ENCODE measurements around the gene CD6.

CD6 gene, protein sequence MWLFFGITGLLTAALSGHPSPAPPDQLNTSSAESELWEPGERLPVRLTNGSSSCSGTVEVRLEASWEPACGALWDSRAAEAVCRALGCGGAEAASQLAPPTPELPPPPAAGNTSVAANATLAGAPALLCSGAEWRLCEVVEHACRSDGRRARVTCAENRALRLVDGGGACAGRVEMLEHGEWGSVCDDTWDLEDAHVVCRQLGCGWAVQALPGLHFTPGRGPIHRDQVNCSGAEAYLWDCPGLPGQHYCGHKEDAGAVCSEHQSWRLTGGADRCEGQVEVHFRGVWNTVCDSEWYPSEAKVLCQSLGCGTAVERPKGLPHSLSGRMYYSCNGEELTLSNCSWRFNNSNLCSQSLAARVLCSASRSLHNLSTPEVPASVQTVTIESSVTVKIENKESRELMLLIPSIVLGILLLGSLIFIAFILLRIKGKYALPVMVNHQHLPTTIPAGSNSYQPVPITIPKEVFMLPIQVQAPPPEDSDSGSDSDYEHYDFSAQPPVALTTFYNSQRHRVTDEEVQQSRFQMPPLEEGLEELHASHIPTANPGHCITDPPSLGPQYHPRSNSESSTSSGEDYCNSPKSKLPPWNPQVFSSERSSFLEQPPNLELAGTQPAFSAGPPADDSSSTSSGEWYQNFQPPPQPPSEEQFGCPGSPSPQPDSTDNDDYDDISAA

DNA sequence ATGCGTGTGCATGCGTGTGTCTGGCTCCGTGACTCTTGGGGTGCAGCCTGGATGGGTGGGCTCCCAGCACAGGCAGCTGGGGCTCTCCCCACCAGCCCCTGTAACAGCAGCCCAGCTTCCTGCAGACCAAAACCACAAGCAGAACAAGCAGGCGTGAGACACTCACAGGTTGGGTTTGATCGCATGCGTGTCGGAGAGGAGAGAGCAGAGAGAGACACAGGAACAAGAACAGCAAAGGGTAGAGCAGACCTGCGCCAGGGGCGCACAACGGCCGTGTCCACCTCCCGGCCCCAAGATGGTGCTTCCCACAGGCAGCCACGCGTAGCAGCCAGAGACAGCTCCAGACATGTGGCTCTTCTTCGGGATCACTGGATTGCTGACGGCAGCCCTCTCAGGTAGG, at the start of gene CD6:
Gene CD6 (plus strand): TSS at position 161 of the 400 bp plus-strand sequence. CDS start 186 bp downstream, at position 347.
- peak; percentile 63 for DNase-seq

DNA sequence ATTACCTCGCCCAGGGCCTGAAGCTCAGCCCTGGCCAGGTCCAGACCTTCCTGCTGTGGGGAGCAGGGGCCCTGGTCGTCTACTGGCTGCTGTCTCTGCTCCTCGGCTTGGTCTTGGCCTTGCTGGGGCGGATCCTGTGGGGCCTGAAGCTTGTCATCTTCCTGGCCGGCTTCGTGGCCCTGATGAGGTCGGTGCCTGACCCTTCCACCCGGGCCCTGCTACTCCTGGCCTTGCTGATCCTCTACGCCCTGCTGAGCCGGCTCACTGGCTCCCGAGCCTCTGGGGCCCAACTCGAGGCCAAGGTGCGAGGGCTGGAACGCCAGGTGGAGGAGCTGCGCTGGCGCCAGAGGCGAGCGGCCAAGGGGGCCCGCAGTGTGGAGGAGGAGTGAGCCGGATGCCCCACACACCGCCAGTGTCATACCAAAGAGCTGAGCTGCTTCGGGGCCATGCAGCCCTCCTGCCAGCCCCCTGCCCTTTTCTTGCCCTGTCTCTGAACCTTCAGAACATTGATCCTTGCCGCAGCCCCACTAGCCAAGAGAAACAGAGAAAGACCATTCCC, 49.6 kb upstream of the CD6 start:
- no peak for DNase-seq

DNA sequence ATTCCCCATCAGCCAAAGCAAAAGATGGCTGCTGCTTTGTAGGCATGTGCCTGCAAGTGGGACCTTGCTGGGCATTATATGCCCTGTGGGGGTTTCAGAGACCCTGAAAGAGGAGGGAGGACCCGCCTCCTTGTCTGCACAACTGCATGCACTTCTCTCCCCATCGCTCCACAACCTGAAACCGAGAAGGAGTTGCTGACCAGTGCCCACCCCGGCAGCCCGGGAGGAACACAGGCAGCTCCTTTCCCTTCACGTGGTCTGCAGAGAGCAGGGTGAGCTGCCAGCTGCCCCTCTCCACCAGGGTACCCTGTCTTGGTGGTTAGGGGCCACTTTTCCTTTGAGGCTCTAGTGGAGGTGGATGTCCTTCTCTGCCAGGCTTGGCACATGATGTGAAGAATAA, 48.6 kb upstream of the CD6 start:
- DNase-seq: no peak

DNA sequence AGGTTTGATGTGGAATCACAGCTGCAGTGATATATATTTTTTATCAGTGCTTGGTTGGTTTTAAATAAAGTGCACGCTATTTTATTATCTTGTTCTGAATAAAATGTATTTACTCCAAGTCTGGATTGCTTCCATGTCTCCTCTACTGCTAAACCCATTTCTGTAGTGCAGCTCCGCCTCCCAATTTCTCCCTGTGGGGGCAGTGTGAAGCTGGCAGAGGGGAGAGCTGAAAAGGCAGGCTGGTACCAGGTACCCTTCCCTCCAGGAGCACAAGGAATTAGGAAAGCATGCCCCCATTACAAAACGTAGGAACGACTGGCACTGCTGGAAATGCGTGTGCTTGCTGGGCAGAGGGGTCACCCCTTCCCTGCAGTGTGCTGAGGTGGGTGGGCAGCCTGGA, 48.2 kb upstream of the CD6 start:
- DNase-seq: no peak

DNA sequence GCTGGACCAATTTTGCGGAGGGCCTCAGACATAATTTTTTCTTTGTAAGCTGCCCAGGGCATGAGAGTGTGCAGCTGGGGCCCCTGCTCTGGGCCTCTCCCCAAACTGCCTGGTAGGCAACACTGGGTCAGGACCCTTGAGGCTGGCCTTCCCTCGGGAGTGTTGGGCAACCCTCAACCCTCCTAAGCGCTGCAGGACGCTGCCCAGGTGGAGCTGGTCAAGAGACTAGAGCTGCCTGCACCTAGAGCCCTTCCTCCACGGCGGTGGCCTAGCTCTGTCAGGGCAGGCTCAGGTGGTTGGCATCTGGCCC, 47.7 kb upstream of the CD6 start:
- no peak for DNase-seq

DNA sequence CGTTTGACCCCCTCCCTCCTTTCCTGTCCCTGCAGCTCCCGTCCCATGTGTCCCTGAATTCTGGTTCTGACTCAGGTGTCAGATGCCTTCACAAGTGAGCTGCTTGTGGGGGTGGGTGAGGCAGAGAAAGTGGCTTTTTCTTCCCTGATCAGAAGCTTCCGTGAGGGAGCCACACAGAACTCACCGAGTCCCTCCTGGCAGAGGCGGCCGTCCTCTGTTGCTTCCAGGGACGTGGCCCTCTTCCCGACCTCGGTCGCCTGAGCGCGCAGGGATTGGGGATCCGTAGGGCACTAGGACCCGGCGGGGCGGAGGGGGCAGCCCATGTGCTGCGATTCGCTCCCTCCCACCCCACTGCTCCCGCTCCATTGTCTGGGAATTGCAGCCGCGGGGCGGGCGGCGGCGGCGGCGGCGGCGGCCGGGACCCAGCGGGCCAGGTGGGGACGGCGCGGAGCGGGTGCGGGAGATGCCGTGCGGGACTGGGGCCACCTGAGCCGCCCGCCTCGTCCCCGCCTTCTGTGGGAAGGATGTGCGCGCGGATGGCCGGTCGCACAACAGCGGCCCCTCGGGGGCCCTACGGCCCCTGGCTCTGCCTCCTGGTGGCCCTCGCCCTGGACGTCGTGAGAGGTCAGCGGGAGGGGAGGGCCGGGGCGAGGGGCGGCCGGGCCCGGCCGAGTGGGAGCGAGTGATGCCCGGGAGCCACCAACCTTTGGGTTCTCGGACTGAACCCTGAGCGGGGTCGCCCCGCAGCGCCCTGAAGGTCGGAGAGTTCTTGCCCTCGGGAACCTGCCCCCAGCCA, 47.2 kb upstream of the CD6 start, which contains the start of gene TMEM132A:
Gene TMEM132A (plus strand): TSS at position 351 of the 796 bp plus-strand sequence. CDS start 174 bp downstream, at position 525.
- DNase-seq: no peak

DNA sequence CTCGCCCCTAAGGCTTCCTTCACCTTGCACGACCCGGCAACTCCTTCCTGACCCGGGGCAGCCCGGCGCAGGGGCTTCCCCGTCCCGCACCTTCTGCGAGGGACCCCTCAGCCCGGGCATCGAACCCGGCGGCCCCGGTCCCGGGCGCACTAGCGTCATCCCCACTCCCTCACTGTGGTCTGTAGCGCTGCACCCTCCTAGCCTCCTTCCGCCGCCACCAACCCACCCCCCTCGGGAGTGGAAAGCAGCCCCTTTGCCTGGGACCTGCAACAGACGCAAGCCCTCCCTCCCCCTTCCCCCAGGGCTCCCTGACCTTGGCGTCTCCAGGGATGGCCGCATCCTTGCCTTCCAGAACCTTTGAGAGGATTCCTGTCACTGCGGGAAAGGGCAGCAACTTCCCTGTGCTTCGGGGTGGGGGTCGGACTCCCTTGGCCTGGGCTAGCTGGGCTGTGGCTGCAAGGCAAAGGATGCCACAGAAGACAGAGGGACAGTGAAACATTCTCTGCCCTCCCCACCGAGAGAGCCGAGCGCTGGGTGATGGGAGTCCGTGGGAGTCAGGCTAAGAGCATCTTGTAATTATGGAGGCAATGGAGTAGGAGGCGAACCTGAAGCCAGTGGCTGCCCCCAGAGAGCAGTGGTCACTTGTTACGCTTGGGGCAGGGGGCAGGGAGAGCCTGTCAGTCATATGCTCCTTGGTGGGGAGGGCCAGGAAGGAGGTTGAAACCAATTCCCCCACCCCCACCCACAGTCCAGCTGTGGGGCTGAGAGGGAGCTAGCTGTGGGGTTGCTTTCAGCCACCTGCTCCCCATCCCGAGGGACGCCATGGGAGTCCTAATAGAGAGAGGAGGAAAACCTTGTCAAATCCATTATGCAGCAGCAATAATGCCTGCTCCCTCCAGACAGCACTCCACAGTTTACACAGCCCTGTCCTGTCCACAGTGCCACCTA, 46.3 kb upstream of the CD6 start:
- no peak for DNase-seq

DNA sequence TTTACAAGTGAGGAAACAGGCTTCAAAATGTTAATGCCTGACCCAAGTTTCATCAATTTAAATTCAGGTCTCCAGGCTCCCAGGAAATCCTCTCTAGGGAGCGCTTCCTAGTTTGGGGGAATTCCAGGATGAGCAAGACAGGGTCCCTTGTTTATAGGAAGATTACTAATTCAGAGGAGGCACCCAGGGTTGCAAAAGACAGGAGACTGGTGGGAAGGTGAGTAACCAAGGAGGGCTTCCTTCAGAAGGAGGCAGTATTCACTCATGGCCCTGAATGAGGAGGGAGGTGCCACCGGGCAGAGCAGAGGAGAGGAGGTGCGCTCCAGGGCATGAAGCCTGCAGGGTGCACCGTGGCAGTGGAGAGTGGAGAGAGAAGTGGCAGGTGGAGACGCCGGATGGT, 45.6 kb upstream of the CD6 start:
- DNase-seq: no peak

DNA sequence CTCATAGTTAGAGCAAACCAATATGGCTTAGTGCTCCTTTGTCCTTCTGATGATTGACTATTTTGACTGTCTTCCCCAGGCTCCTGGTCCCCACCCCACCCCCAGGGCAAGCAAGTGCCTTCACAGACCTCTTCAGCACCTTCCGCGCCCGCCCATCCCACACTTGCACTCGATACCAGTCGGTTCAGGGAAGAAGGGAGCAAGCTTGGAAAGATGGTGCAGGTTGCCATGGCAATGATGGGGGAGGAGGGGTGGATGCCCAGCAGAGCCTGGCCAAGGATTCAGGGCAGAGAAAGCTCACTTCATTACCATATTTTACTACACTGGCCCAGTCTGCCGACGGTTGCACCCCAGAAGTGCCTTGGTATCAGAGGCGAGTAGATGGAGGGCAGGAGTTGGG, 45.0 kb upstream of the CD6 start:
- no peak for DNase-seq

DNA sequence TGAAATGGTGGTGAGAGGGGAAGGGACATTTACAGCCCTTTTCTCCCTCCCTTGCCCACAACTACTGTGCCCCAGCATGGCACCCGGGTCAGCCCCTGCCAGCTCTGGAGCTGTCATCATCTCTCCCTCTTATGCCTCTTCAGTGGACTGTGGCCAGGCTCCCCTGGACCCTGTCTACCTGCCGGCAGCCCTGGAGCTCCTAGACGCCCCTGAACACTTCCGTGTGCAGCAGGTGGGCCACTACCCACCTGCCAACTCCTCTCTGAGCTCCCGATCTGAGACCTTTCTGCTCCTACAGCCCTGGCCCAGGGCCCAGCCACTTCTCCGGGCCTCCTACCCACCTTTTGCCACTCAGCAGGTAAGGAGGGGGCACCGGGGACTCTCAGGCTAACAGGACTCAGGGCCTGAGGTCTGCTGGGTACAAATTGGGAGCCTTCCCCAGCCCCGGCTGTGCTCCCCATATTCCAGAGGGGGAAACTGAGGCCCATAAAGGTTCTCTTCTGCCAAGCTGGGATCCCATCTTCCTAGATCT, 44.4 kb upstream of the CD6 start:
- no peak for DNase-seq

DNA sequence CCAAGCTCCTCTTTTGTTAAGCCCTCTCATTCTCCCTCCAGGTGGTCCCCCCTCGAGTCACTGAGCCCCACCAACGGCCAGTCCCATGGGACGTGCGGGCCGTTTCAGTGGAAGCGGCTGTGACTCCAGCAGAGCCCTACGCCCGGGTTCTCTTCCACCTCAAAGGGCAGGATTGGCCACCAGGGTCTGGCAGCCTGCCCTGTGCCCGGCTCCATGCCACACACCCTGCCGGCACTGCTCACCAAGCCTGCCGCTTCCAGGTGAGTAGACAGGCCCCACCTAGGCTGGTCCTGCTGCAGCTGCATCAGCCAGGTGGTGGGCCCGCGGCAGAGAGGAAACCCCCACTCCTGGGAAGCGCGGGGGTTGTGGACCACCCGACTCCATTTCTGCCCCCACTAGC, 43.9 kb upstream of the CD6 start:
- DNase-seq: no peak

DNA sequence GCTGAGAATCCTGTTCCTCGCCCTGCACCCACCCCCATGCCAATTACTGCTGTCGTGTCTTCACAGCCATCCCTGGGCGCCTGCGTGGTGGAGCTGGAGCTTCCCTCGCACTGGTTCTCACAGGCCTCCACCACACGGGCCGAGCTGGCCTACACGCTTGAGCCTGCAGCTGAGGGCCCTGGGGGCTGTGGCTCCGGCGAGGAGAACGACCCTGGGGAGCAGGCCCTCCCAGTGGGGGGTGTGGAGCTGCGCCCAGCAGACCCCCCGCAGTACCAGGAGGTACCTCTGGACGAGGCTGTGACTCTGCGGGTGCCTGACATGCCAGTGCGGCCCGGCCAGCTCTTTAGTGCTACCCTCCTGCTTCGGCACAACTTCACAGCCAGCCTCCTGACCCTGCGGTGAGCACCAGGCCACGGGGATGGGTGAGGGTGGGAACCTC, 42.9 kb upstream of the CD6 start:
- no peak for DNase-seq

DNA sequence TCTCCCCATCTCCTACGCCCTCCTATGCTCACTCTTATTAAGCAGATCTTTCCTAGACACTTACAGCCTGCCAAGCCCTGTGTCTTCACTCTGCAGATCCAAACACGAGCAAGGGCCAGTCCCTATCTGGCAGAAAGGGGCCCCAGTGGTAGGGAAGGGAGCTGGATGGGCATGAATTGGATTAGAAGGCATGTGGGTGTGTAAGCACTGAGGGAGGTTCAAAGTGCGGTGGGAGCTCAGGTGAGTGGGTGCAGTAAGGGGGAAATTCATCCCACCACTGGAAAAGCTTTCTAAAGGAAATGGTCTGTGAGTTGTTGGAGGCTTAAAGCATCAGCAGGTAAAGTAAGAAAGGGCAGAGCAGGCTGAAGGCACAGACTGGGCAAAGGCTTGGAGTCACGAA, 41.7 kb upstream of the CD6 start:
- DNase-seq: no peak

DNA sequence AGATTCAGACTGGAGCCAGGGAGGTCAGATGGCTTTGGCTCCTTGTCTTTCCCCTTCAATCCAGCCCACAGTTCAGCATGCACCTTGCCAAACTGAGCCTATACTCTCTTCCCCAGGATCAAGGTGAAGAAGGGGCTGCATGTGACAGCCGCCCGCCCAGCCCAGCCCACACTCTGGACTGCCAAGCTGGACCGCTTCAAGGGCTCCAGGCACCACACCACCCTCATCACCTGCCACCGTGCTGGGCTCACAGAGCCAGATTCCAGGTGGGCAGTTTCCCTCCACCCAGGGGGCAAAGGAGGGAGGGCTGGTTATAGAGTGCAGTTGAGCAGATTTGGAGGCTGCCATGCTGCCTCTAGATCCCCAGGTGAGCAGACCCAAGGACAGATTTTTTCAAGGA, 41.1 kb upstream of the CD6 start:
- no peak for DNase-seq

DNA sequence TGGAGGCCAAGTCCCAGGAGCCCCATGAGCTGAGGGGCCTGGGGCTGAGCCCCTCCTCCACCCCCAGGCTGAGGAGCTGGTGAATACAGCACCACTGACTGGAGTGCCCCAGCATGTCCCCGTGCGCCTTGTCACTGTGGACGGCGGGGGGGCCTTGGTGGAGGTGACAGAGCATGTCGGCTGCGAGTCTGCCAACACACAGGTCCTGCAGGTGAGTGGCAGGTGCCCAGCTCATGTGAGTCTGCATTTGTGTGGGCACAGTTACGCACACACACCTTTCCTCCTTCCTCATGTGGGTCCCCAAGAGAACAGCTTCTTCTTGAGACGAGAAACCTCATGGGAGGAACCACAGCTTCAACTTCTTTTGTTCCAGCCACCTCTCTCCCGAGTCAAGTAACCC, 39.6 kb upstream of the CD6 start:
- no peak for DNase-seq

DNA sequence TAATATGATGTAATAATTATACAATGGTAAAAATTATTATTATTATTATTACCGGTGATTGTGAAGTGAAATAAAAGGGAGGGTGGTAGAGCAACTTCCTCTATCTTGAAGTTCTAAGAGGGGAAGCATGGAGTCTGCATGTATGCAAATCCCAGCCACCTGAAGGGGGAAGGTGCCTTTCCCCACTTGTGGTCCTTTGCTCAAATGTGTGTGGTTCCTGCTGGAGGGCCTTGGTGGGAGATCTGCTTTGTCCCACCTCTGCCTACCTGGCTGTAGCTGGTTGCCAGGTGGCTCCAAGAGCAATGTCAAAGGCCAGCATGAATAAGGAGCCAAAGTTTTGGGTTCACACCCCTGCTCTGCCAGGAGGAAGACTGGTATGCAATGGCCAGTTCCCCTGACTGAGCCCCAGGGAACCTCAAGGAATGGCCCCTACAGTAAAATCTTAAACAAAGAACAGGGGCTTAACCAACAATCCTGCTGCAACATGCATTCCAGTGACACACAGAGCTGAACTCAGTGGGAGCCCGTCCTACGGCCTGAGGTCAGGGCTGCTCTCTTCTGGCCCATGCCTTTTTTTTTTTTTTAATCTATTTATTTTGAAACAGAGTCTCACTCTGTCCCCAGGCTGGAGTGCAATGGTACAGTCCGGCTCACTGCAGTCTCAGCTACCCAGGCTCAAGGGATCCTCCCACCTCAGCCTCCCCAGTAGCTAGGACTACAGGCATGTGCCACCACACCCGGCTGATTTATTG, 38.7 kb upstream of the CD6 start:
- DNase-seq: no peak

DNA sequence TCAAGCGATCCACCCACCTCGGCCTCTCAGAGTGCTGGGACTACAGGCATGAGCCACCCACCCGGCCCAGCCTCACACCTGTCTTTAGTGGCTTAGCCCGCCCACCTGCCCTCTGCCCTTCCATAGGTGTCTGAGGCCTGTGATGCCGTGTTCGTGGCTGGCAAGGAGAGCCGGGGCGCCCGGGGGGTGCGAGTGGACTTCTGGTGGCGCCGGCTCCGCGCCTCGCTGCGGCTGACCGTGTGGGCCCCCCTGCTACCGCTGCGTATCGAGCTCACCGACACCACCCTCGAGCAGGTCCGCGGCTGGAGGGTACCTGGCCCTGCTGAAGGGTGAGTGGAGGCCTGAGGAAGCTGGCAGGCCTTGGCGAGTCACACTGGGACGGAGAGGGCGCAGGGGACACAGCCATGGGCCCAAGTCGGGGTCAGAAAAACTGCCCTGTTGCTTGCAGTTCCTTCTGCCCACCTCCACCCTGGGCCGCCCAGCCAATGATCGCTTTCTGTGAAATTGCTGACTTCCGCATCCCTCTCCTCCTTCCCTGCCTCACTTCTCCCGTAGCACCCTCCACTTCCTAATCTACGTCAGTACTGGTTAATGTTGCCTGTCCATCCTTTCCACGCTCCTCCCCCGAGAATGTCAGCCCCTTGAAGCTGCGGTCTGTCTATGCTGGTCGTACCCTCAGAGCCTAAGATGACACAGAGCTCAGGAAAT, 37.9 kb upstream of the CD6 start:
- no peak for DNase-seq

DNA sequence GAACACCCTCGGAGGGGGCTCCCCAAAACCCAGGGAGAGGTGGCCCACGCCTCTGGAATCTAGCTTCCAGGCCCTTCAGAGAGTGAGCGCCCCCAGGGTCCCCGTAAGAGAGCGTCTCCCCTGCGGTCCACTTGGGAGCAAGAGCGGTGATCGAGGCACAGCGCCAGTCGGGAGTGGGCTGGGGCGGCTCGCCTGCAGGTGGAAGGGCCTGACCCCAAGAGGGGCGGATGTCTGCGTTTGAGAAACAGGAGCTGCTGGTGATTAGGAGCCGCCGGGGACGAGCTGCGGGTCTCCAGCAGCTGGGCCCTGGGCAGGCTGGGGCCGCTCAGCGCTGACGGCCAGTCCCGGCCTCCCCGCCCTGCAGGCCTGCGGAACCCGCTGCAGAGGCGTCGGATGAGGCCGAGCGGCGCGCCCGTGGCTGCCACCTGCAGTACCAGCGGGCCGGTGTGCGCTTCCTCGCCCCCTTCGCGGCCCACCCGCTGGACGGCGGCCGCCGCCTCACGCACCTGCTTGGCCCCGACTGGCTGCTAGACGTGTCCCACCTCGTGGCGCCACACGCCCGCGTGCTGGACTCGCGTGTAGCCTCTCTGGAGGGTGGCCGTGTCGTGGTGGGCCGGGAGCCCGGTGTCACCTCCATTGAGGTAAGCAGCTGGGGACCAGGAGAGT, 37.2 kb upstream of the CD6 start:
- DNase-seq: no peak

DNA sequence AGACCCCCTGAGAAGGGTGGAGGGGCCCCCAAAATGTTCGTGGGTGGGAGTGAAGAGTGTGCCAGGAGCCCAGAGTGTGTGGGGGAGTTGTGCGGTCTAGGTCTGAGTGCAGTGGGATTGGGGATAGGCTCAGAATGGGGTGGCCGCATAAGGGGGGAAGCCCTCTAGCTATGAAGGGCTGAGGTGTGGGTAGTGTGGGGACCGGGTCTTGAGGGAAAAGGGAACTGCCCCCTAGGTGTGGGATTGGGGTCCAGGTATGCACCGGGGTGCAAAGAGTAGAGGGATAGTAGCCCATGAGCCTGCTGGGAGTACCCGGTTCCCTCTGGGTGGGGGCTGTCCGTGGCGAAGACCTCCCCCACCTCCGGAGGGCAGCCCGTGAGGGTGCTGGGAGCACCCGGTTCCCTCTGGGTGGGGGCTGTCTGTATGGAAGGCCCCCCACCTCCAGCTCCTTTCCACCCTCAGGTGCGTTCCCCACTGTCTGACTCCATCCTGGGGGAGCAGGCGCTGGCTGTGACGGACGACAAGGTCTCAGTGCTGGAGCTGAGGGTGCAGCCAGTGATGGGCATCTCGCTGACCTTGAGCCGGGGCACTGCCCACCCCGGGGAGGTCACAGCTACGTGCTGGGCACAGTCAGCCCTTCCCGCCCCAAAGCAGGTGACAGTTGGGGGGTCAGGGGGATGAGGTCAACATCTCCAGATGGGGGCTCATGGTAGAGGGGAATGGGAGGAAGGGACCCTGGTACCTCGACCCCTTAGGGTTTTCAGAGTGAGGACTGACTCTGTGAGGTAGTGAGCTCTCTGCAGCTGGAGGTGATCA, 36.5 kb upstream of the CD6 start:
- no peak for DNase-seq

All from activated CD4-positive, alpha-beta T cell treated with anti-CD3 and anti-CD28 coated beads, Interleukin-2, amount 50 U/mL, for 4 hours (primary cell).